ENCODE data around the gene SURF4. TPM values are rescaled to one million over a fixed set of nuclear protein-coding genes. Genes with fewer than 3 reads are reported as not detected.

Gene SURF4
- total RNA-seq, 1 donor from 2014 or later: 243 TPM

DNA sequence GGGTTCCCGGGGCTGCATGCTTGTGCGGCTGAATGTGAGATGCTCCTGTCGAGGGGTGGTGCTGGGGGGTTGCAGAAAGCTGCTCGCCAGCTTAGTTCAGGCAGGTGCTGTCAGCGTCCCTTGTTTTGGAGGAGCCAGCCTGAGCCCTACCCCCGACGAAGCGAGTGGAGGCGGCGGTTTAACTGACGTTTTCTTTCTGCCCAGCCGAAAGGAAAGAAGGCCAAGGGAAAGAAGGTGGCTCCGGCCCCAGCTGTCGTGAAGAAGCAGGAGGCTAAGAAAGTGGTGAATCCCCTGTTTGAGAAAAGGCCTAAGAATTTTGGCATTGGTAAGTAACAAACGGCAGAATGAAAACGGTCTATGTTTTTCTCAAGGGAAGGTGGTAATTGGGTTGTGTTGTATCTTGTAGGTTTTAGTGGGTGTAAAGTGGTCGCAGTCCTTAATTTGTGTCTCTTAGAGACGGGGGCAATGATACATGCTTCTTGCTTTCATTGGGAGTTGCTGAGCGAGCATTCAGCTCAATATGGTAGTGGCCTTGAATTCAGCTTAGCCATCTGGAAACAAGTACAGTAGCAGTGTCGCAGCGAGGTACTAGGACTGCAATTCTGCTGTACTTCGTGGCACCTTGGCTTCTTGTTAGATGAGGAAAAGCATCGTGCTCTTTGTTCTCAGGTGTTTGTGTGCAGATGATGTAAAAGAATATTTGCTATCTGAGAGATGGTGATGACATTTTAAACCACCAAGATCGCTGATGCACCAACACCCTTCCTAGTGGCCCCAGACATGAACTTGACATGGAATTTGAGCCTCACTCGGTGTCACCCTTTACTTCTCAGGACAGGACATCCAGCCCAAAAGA lies 26.9 kb downstream of the SURF4 start:
- TF ChIP-seq, protein P1, sequence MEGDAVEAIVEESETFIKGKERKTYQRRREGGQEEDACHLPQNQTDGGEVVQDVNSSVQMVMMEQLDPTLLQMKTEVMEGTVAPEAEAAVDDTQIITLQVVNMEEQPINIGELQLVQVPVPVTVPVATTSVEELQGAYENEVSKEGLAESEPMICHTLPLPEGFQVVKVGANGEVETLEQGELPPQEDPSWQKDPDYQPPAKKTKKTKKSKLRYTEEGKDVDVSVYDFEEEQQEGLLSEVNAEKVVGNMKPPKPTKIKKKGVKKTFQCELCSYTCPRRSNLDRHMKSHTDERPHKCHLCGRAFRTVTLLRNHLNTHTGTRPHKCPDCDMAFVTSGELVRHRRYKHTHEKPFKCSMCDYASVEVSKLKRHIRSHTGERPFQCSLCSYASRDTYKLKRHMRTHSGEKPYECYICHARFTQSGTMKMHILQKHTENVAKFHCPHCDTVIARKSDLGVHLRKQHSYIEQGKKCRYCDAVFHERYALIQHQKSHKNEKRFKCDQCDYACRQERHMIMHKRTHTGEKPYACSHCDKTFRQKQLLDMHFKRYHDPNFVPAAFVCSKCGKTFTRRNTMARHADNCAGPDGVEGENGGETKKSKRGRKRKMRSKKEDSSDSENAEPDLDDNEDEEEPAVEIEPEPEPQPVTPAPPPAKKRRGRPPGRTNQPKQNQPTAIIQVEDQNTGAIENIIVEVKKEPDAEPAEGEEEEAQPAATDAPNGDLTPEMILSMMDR (IDR thresholded peaks at IDR 0.05): no peak
- Mint-ChIP-seq H3K4me3 (ENCODE audit: unreplicated experiment) (peak overlapping the region; percentile 98), H3K27ac (ENCODE audit: unreplicated experiment) (peak overlapping the region; percentile 93), H3K27me3 (ENCODE audit: low read depth) (no peaks in the 10 kb centered on the region), H3K36me3 (ENCODE audit: low read depth) (peaks cover 32% of the 10 kb centered on the region), H3K9me3 (ENCODE audit: low read depth) (no peaks in the 10 kb centered on the region), H3K4me1 (ENCODE audit: low read depth) (peaks cover 36% of the 10 kb centered on the region)
- no peak for DNase-seq (ENCODE audit: low spot score)

DNA sequence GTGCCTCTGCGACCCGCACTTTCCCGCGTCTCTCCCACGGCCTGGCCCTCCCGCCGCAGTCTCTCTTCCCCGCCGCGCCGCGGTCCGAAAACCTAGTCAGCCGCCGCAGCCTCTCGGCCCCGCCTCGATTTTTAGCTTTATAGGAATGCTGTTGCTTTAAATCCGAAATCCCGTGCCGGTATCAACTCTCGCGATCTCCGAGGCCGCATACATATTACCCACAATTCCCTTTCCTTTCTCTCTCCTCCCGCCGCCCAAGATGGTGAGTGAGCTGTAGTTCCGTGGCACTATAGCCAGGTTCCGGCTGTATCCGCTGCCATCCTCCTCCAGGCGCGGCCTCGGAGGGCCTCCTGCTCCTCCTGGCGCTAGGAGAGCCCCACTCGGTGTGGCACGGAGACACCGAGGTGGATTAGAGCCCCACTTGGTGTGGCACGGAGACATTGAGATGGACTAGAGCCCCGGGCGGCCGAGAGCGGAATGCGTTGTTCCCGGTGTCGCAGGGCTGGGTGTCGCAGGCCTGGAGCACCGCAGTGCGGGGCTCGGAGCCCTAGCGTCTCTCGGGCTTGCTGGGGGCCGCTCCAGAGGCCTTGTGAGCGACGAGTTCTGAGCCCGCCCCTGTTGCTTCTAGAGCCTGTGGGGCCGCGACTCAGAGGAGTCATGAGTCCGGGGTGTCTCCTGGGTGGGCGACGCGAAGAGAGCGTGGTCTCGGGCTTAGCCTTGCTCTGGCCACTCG lies 27.7 kb downstream of the SURF4 start, which contains the start of the genes MED22 and RPL7A:
Gene MED22, minus strand, starts transcription at position 147 of the 733 bp plus-strand sequence. CDS start 1,469 bp downstream, outside the sequence.
Gene RPL7A, plus strand, starts transcription at position 234 of the 733 bp plus-strand sequence. Its CDS starts 26 bp downstream, at position 260.
- peak within 1 kb of the TSS; percentile 98 for H3K4me3 Mint-ChIP-seq (ENCODE audit: unreplicated experiment)
- peak within 1 kb of the TSS; percentile 94 for H3K27ac Mint-ChIP-seq (ENCODE audit: unreplicated experiment)
- H3K9me3 Mint-ChIP-seq (ENCODE audit: low read depth): no peaks in the 10 kb centered on the region
- H3K4me1 Mint-ChIP-seq (ENCODE audit: low read depth): peaks cover 36% of the 10 kb centered on the region
- DNase-seq (ENCODE audit: low spot score): no peak
- H3K36me3 Mint-ChIP-seq (ENCODE audit: low read depth): peaks cover 32% of the 10 kb centered on the region
- TF ChIP-seq, protein P1 (IDR thresholded peaks at IDR 0.05): peak; percentile 51
- H3K27me3 Mint-ChIP-seq (ENCODE audit: low read depth): no peaks in the 10 kb centered on the region

DNA sequence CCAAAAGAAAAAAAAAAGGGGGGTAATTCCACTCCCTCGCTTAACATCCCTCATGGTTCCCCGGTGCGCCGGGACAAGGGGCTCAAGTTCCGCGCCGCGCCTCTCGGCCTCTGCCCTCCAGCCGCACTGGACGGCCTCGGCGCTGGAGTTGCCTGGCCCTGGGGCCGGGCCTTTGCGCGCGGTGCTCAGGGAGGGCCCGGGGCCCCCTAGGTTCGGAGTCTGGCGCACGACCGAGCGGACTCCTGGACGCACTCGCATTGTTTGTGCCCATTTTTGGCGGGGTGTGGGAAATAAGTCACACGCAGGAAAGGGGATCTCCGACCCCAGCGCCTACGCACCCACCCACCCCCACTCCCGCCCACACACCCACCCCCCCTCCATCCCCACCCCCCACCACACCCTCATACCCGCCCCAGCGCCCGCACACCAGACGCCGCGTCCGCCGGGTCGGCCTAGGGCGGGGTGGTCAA lies 28.3 kb downstream of the SURF4 start:
- Mint-ChIP-seq H3K4me3 (ENCODE audit: unreplicated experiment) (peak overlapping the region; percentile 98), H3K27ac (ENCODE audit: unreplicated experiment) (peak overlapping the region; percentile 94), H3K4me1 (ENCODE audit: low read depth) (peaks cover 36% of the 10 kb centered on the region), H3K27me3 (ENCODE audit: low read depth) (no peaks in the 10 kb centered on the region), H3K9me3 (ENCODE audit: low read depth) (no peaks in the 10 kb centered on the region), H3K36me3 (ENCODE audit: low read depth) (peaks cover 32% of the 10 kb centered on the region)
- DNase-seq (ENCODE audit: low spot score): no peak
- TF ChIP-seq, protein P1 (IDR thresholded peaks at IDR 0.05): no peak

DNA sequence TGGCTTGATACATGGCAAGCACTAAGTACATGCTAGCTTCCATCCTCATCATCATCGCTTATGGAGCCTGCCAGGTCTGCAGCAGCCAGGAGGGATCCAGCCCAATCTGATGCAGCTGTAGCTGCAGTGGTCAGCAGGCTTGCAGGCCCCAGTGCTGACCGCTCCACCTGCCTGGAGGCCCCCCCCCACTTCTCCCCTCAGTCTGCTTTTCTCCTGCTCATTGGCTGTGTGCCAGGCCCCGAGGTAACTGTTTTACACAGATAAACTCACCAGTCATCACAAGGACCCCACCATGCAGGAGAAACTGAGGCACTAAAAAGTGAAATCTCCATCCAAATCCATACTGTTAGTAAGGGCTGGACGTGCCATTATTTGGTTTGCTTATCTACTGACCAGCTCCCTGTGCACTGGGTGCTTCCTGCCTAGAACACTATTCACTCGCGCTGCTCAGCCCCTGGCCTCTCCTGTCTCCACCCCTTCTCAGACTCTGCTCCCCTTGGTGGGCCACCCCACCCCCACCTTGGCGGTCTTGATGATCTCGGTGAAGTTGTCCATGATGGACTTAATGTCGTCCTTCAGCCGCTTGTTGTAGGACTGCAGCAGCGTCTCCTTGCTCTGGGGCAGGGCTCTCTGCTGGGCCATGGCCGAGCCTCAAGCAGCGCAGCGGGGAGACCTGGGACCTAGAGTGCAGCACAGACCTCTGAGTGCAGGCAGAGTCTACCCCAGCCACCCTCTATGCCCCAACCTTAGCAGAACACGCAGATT lies 29.7 kb downstream of the SURF4 start:
- peak overlapping the region; percentile 98 for H3K4me3 Mint-ChIP-seq (ENCODE audit: unreplicated experiment)
- no peak for DNase-seq (ENCODE audit: low spot score)
- no peaks in the 10 kb centered on the region for H3K27me3 Mint-ChIP-seq (ENCODE audit: low read depth)
- H3K4me1 Mint-ChIP-seq (ENCODE audit: low read depth): peaks cover 33% of the 10 kb centered on the region
- H3K27ac Mint-ChIP-seq (ENCODE audit: unreplicated experiment): peak overlapping the region; percentile 94
- TF ChIP-seq, protein P1 (IDR thresholded peaks at IDR 0.05): no peak
- H3K36me3 Mint-ChIP-seq (ENCODE audit: low read depth): peaks cover 27% of the 10 kb centered on the region
- no peaks in the 10 kb centered on the region for H3K9me3 Mint-ChIP-seq (ENCODE audit: low read depth)
